Limb (tissue), 2 donors: ENCODE measurements around the gene SMTNL1.
A peak's percentile ranks its signal among the peaks of the same experiment; 100 is the strongest.

Source experiments
- DNase-seq, 2 donors: peaks; one replicate each; pipeline ENCODE4 v3.0.0-alpha.2; 2016; ENCODE audit errors: extremely low spot score in 2 of 2

Gene SMTNL1, protein sequence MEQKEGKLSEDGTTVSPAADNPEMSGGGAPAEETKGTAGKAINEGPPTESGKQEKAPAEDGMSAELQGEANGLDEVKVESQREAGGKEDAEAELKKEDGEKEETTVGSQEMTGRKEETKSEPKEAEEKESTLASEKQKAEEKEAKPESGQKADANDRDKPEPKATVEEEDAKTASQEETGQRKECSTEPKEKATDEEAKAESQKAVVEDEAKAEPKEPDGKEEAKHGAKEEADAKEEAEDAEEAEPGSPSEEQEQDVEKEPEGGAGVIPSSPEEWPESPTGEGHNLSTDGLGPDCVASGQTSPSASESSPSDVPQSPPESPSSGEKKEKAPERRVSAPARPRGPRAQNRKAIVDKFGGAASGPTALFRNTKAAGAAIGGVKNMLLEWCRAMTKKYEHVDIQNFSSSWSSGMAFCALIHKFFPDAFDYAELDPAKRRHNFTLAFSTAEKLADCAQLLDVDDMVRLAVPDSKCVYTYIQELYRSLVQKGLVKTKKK

DNA sequence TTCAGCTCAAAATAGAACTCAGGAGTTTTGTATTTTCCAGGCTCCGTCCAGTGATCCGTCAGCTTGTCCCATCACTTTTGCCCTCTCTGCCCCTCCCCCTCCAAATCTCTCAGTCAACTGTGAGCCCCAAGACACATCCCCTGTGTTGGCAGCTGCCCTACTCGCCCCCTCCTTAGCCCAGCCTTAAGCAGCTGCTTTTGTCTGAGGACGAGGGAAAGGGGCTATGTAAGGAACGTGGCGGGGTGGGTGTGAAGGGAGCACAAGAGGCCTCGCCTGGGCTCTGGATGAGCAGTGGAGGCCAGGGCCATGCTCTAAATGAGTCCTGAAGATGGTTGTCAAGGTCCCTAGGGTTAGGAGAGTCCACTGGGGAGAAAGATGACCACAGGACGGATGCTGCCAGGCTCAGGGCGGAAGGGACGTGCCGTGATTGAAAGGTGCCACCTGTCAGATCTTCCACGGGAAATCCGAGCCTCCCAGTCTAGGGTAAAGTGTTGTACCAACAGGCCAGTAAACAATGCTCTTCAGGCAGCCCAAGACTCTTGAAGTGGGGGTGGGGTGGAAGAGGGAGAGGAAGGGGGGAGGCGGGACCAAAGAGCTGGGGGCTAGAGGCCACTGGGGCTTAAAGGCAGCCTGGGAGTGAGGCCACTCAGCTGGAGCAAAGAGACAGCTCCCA is at the start of gene SMTNL1:
TSS of gene SMTNL1 (plus strand) at position 649 of the 673 bp plus-strand sequence. CDS start 5,048 bp downstream, outside the sequence.
- DNase-seq = peak in 1 of 2 donors; percentile 44

DNA sequence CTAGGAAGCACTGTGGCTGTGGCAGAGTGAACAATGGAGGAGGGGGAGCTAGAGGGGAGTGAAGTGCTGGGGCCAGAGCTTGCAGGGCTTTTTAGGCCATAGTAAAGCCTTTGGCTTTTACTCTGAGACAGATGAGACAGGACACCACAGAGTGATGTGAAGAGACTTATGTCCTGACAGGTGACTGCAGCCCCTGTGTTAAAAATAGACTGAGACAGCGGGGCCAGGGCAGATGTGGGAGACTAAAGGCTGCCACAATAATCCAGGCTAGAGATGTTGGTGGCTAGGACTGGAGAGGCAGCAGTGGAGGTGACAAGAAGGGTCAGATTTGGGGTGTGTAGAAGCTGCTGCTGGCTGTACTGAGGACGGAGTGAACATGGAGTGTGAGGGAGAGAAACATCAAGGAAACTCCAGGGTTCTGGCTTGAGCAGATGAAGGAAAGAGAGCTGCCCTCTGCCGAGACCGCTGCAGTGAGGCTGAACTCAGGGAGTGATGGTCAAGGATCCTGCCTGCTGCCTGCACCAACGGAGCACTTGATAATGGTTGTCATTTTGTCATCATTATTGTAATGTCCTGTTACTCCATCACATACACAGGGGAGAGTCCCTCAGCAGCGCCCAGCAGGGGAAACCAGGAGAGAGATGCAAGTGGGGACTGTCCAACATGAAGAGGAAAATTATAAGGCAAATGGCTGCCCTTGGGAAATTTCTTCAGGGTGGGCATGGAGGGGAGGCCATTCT is 49.3 kb upstream of the SMTNL1 start:
- no peak for DNase-seq

DNA sequence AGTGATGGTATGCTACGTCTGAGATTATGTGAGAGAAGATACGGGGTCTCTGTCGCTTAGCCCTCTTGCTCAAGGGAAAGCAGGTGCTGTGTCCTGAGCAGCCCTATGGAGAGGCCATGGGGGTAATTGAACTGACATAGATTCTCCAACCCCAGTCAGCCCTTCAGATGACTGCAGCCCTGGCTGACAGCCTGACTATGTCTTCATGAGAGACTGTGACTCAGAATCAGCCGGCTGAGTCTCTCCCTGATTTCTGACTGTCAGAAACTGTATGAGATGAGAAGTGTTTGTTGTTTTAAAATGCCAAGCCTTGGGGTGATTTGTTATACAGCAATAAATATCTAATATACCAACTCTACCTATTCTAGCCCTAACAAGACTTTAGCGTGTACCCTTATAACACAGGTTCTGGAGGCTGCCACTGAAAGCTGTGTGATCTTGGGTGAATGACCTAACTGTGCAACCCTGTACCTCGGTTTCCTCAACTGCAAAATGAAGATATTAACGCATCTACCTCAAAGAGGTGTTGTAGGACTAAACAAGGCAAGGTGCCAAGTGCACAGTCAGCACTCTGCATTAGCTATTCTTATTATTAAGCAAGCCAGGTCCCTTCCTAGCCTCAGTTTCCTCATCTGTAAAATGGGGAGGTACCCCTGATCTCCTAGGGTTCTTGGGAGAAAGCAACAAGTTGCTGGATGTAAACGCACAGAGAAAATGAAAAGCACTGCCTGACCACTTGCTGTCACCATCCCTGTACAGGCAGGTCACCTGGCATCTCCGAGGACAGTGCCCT is 46.7 kb upstream of the SMTNL1 start:
- no peak for DNase-seq

DNA sequence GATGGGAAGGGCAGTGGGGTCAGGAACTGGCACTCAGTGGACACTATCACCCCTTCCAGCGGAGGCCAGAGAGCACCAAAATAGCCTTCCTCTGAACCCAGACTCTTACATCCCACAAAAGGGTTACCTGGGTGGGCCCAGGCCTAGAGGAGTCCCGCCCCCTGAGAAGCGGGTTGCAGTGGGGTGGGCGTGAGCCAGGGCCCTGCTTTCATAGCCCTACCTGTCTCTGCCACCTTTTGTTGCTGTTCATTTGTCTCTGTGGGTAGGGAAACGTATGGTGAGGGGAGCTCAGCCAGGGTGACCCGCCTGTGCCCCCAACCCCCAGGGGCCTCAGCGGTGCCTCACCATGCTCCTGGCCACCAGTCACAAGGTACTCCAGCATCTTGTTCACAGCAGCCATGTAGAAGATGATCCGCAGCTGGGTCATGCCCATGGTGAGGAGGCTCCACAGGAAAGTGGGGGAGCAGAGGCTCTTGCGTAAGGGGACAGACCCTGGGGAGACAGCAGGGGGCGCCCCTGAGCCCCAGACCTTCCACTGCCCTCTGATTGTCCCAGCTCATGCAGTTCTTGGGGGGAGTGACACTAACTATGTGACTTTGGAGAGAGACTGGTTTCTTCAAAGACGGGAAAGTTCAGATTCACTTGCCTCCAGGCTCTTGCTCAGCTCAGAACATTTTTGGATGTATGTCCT is 45.9 kb upstream of the SMTNL1 start:
- no peak for DNase-seq

DNA sequence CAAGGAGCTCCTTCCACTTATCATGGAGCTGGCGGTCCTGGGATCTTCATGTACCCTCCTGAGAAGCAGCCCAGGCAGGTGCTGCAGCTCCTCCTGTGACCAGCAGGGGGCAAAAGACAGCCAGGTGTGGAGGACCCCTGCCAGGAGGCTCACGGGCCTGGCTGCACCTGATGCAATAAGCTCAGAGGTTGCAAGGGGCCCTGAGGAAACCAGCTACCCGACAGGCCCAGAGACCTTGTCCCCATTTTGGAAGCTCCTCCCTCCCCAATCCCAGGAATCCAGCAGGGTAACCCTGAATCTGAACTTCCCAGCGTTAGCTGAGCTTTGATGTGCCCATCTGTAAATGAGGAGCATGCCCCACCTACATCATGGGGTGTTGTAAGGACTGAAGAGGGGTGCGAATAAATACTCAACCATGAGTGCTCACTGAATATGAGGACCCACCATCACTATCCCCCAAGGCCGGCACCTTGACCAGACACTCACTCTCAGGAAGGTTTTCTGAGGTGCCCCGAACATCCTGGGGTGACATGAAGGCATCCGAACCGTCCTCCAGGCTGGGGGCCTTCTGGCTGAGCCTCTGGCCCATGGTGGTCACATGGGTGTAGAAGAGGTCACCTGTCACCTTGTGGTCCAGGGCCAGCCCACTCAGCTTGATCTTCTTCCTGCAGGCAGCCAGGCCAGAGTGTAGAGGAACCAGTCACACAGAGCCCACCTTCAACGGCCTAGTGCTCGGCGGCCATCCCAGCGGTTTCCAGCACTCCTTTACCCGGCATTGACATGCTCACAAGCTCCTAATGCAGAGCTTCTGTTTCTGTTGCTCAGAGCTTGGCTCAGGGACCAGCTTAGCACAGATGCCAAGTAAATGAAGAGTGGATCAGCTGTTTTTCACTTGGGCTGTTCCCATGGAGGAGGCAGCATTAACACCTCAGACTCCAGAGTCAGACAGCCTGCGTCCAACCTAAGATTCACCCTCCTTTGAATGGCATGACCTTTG is 43.6 kb upstream of the SMTNL1 start:
- DNase-seq = no peak

DNA sequence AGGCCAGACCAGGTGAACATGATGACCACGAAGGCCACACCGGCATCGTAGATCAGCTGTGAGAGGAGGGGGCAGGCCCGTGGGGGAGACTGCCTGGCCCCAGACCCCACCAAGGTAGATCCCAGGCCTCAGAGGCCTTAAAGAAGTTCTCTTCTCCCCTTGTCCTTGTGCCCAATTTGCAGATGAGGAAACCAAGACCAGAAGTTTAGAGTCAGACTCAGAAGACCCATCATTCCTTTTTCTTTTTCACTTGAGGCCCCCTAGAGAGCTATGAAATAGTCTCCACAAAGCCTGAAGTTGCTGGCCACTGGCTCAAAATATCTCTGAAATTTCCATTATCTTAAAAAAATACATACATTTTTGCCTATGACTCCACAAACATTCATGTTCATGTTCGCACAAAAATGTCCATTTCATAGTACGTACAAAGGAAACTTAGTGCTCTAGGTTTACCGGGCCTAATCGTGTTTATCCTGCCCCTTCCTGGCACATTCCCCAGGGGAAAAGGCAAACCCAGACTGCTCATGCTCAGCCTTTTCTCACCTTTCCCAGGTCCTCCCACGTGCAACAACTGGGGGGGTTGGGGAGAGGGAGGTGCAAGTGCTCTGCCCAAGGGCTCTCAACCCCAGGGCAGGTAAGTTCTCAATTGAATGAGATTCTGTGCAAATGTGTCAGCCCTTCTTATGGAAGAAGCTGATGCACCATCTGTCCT is 41.1 kb upstream of the SMTNL1 start:
- DNase-seq = no peak

DNA sequence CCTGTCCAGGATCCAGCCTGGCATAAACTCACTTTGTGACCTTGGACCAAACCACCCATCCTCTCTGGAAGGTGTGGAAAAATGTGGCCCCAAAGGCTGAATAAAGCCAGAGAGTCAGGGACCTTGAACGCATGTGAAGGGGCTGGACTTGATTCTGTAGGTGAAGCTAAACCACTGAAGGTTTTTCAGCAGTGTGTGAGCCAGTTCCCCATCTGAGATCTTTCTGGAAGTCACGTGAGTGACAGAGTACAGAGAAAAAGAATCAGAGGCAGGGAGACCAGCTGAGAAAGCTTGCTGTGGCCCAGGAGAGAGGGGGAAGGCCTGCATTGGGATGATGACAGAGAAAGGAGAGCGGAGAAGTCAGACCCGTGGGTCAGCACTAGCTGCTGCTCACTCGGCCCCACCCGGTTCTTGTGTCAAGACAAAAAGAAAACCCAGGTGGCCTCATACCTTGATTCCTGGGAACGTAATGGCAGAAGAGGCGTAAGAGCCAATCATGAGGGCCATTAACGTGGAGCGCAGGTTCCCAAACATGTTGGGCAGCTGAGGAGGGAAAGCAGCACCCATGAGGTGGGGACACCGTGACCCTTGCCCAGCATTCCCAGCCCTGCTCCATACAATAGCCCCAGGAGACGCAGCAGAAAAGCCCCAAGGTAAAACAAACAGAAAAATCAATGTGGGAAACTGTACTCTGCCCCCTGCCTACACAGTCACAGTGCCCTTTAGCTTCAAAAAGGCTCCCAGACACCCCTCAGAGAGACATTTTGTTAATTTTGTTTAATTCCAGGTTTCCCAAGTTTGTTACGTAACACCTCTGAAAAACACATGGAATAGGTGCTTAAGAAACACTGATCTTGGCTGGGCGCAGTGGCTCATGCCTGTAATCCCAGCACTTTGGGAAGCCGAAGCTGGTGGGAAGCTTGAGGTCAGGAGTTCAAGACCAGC is 39.8 kb upstream of the SMTNL1 start:
- DNase-seq = no peak

DNA sequence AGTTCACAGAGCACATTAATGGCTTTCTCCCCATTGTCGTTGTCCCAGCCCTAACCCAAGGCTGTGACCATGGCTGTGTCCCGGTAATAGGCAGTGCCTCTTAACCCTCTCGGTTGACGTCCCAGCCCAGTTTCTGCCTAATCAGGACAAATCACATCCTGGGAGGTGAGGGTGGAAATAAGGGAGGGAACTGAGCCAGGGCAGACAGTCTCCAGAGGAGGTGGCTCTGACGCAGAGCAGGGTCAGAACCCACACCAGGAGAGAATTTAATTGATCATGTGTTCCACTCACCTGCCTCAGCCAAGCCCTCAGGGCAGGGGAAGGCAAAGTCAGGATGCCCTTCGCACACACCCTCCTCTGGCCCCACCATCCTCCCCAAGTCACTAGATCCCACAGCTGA is 38.9 kb upstream of the SMTNL1 start:
- no peak for DNase-seq

DNA sequence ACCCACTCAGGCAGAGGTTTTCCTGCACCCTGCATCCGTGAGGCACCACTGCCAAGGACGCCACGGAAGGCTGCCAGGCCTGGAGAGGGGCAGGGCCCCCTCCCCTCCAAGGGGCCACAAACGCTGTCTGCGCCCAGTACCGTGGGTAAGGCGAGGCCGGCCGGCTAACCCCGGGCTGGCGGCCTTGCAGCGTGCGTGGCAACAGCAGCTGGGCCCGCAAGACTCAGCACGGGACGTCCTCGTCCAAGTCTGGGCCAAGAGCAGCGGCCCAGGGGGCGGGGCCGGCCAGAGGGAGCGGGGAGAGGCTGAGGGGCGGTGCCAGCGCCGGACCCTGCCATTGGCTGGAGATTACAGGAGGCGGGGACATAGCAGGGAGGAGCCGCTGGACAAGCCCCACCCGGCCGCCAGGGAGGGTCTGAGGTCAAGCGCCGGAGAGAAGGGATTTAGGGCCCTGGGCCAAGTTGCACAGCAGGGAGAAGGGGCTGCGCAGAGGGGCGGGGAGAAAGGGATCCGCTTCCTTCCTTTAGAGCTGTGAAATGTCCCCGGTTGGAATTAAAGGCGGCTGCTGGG is 37.9 kb upstream of the SMTNL1 start:
- DNase-seq = peak; percentile 91 to 92

DNA sequence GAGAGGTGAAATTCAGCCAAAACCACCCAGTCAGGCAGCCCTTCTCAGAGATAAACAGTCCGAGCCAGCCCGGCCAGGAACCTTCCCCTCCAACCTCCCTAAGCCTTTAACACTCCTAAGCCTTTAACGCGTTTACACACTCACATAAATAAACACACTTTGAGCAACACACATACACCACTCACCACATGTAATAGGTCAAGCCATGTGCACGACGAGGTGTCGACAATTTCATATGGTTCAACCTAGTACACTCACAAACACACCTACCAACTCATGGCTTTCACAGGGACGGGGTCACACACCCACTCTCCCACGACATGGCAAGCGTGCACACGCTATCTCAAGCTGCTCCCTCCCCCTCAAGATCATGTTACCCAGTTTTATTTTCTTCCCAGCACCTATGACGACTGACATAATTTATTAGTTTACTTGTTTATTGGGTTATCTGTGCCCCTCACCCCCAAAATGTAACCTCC is 37.4 kb upstream of the SMTNL1 start:
- no peak for DNase-seq

DNA sequence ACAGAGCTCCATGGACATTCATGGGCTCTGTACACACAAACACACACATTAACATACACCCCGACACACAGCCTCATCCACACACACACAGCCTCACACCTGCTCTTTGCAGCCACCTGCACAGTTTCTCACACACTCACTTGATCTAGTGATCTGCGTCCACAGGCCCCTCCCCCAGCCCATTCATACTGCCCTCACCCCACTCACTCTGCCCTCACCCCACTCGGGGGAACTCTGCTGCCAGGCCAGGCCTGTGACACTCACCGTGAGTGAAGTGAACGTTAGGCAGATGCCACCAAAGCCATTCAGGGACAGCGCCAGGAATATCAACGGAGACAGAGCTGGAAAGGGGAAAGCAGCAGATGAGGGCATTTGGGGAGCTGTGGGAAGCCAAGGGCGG is 36.9 kb upstream of the SMTNL1 start:
- no peak for DNase-seq

DNA sequence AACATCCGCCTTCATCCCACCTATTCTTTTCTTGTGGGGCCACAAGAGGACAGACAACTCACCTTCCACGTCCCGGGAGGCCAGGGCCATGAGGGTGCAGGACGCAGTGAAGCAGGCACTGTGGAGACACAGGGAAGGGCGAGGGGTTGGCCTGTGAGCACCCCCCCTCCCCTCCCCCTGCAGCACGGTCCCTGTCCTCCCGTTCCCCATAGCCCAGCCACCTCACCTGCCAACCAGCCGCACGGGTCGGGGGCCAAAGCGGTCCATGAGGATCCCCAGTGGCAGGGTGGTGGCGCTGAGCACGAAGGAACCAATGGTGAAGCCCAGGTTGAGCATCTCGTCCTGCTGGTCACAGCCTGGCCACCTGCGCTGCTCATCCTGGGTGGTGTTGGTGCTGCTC is 36.5 kb upstream of the SMTNL1 start:
- DNase-seq = no peak

DNA sequence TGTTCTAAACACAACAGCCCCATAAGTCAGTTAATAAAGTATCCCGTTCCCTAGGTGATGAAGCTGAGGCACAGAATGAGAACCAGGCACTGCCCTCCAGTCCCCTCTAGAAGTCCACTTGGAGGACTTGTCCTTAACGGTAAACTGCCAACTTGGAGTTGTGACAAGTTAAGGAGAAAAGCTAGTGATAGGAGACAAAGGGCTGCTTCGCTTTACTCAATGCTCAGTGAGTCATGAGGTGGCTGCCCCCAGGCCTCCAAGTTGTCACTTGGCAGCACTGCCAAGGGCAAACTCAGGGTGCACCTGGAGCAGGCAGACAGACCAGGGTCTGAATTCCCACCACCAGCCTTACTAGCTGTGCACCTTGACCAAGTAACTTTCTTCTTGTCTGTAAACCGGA is 35.4 kb upstream of the SMTNL1 start:
- DNase-seq = no peak

DNA sequence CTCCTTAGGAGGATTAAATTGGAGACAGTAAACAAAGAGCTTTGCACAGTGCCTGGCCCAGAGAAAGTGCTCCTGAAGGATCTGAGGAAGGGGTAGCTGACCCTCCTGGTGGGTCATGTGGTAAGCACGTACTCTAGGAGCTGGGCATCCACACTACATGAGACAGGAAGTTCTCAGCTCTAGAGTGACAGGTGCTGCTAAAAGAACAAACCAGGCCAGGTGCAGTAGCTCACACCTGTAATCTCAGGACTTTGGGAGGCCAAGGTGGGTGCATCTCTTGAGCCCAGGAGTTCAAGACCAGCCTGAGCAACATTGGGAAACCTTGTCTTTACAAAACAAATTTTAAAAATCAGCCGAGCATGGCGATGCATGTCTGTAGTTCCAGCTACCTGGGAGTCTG is 35.0 kb upstream of the SMTNL1 start:
- DNase-seq = no peak

DNA sequence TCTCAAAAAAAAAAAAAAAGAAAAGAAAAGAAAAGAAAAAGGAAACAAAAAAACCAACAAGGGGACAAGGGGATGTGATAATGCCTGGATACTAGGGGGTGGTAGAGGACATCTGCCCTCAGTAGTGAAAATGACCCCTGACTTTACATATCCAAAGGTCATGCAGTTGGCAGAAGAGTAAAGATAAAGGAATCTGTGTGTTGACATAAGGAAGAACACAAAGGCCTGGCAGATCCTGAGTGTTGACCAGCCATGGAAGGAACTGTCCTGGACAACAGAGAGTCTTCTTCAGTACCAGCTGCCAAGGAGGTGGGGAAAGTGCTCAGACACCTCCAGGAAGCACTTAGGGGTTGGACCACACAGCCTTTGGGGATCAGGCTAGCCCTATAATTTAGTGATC is 34.5 kb upstream of the SMTNL1 start:
- no peak for DNase-seq

DNA sequence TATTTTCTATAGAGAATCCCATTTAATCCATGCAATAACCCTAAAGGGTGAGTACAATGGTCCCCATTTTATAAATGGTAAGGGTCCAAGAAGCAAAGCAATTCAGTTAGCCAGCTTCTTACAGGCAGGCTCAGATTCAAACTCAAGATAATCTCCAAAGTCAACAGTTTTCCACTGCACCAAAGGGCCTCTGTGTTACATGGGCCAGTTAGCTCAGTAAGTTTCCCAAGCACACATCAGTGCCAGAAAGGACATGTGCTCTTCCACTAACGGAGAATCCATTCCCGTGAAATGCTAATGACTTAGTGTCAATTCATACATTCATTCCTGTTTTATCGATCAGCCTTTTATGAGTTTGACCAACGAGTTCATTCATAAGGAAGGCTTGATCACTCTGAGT is 32.9 kb upstream of the SMTNL1 start:
- no peak for DNase-seq

DNA sequence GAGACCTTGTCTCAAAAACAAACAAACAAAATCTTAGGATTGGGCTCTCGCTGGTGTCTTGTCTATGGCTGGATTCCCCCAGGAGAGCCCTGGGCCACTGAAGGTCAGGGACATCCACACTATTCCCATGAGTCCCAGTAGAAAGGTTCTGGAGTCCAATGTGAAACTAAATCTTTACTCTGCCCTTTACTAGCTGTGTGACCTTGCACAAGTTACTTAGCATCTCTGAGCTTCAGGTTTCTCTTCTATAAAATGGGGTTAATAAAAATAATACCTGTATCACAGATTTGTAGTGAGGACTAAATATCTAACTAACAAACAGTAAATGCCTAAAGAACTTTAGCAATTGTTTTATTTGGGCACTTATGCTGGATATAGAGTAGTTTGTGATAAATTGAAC is 30.9 kb upstream of the SMTNL1 start:
- no peak for DNase-seq
